NB4 (cell line): Measurements from ENCODE around the gene SET.
"Not testable (repeated sequence)": the region's sequence is repeated elsewhere in the genome, so short reads cannot be mapped to it uniquely, and the experiment has no call there.

Source experiments
- DNase-seq: peaks from one replicate; pipeline ENCODE4 v3.0.0; 2010; ENCODE audit warnings: low read depth
- H3K4me3 ChIP-seq: one replicate; pipeline ENCODE4 v1.5.1; 2011; ENCODE audit warnings: mild to moderate bottlenecking, low read depth, low read length, moderate library complexity
- CTCF ChIP-seq: IDR thresholded peaks from one replicate; pipeline ENCODE4 v1.5.1; 2012; ENCODE audit warnings: low read depth, low read length
- MYC ChIP-seq: IDR thresholded peaks from 2 replicates; pipeline ENCODE4 v1.6.1; 2011; ENCODE audit warnings: low read depth, low read length
- POLR2A ChIP-seq: IDR thresholded peaks from 2 replicates; pipeline ENCODE4 v1.6.1; 2011; ENCODE audit warnings: mild to moderate bottlenecking; ENCODE audit not compliant: insufficient read length; ENCODE audit errors: extremely low read depth
- TF ChIP-seq, protein P1 (sequence below): IDR thresholded peaks from 2 replicates; pipeline ENCODE4 v1.6.1; 2011; ENCODE audit warnings: low read depth, low read length

Gene SET

DNA sequence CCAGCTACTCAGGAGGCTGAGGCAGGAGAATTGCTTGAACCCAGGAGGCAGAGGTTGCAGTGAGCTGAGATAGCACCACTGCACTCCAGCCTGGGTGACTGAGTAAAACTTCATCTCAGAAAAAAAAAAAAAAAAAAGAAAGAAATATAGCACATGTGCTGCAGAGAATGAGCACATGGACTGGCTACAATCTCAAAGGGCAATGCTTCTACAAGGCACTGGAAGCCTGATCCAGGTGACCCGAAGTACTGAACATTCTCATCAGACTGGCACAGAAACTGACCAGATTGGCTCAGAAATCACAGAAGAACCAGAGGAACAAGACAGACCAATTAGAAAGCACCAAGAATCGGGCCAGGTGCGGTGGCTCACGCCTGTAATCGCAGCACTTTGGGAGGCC lies 37.2 kb upstream of the SET start:
- no peak for DNase-seq
- no peak for TF ChIP-seq POLR2A
- TF ChIP-seq, protein P1, sequence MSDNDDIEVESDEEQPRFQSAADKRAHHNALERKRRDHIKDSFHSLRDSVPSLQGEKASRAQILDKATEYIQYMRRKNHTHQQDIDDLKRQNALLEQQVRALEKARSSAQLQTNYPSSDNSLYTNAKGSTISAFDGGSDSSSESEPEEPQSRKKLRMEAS, result peak; percentile 55; the same call in 1 of the 2 replicates
- no peak overlapping the region for H3K4me3 ChIP-seq

DNA sequence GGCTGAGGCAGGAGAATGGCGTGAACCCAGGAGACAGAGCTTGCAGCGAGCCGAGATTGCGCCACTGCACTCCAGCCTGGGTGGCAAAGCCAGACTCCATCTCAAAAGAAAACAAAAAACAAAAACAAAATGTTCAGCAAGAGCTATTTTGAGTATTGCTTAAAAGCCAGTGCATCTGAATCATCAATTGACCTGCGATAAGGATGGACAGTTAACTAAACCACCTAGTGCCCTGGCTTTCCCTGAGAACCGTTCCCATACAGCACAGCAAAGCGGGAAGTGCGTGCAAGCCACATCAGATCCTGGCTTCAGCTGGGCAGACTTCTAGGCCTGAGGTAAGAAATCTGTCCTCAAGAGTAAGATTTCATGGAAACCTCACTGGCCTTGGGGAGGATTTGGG lies 35.1 kb upstream of the SET start:
- no peak for DNase-seq
- H3K4me3 ChIP-seq, result no peak overlapping the region
- no peak for TF ChIP-seq POLR2A
- no peak for TF ChIP-seq CTCF
- no peak for TF ChIP-seq MYC

DNA sequence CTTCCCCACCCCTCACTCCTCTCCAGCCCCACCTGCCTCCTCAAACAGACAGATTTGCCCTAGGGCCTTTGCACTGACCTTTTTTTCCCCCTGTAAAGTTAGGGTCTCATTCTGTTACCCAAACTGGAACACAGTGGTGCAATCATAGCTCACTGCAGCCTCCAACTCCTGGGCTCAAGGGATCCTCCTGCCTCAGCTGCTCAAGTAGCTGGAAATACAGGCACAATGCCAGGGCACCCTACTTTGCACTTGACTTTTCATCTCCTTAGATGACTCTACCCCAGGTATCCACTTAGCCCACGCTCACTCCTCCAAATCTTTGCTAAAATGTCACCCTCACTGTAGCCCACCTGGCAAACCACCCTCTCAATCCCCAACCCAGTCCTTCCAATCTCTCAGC lies 34.5 kb upstream of the SET start:
- H3K4me3 ChIP-seq, result no peak overlapping the region
- DNase-seq, result no peak

DNA sequence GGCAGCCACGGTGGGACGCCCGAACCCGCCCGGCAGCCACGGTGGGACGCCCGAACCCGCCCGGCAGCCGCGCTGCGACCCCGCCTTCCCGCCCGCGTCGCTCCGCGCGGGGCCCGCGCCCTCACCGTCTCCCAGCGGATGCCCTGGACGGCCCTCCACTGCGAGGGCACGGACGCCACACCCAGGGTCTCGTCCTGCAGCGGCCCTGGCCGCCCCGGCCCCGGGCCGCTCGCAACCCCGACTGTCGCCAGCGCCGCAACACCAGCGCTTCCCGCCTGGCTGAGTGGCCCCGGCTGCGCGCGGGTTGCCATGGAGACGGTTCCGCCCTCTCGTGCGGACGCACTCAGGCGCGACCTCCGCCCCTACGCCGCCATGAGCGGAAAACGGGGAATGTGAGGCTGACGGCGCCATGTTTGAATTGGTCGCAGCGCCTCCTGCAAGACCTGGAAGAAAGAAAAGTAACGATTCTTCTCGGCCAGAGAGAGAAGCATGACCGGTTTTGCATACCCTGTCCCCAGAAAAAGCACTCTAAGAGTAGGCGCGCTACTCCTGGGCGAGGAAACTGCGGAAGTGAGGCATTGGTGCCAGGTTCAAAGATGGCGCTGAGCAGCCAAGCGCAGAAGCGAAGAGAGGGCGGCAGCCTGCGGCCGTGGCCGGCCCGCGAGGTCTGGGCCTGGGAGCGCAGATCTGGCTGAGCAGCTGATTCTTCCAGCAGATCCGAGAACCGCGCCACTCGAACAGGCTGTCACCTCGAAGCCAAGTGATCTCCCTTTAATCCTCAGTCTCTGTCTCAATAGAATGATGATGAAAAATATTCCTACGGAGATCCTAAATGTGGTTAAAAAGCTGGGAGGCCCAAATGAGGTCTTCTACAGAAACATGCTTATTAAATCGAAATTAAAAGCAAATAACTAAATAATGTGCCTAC lies 32.3 kb upstream of the SET start, which contains the start of gene DYNC2I2:
Gene DYNC2I2, minus strand, starts transcription at position 432 of the 928 bp plus-strand sequence. Its CDS starts 121 bp downstream, at position 311.
- H3K4me3 ChIP-seq, result peak within 1 kb of the TSS; percentile 92
- DNase-seq, result peak; percentile 96
- TF ChIP-seq, protein P1, result peak; percentile 46
- TF ChIP-seq POLR2A, result peak; percentile 49
- peak; percentile 63 for TF ChIP-seq MYC
- no peak for TF ChIP-seq CTCF

More for the DNA sequence above, 34.5 kb upstream of the SET start:
- TF ChIP-seq POLR2A (no peak), MYC (no peak), CTCF (no peak)
- TF ChIP-seq, protein P1, result no peak

DNA sequence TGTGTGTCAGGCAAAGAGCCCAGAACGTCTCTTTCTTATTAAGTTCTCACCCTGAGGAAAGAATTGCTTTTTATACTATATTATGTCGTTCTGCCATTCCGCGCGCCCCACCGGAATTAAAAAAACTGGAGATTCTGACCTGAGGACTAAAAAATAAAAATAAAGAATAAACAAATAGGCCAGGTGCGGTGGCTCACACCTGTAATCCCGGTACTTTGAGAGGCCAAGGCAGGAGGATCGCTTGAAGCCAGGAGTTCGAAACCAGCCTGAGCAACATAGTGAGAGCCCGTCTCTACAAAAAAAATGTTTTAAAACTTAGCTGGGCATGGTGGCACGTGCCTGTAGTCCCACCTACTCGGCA lies 31.7 kb upstream of the SET start:
- H3K4me3 ChIP-seq, result peak overlapping the region; percentile 92
- DNase-seq, result no peak
- TF ChIP-seq MYC (no peak), CTCF (no peak)
- TF ChIP-seq, protein P1, result no peak

DNA sequence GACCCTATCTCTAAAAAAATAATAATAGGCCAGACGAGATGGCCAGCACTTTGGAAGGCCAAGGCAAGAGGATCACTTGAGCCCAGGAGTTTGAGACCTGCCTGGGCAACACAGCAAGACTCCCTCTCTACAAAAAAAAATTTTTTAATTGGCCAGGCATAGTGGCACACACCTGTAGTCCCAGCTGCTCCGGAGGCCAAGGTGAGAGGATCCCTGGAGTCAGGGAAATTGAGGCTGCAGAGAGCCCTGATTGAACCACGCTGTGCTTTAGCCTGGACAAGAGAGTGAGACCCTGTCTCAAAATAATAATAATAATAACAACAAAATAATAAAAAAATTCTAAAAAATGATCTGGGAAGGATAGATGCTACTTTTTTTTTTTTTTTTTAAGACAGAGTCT lies 31.2 kb upstream of the SET start:
- no peak overlapping the region for H3K4me3 ChIP-seq
- DNase-seq, result no peak
- TF ChIP-seq, protein P1, result no peak
- TF ChIP-seq CTCF, result no peak
- no peak for TF ChIP-seq POLR2A
- no peak for TF ChIP-seq MYC

DNA sequence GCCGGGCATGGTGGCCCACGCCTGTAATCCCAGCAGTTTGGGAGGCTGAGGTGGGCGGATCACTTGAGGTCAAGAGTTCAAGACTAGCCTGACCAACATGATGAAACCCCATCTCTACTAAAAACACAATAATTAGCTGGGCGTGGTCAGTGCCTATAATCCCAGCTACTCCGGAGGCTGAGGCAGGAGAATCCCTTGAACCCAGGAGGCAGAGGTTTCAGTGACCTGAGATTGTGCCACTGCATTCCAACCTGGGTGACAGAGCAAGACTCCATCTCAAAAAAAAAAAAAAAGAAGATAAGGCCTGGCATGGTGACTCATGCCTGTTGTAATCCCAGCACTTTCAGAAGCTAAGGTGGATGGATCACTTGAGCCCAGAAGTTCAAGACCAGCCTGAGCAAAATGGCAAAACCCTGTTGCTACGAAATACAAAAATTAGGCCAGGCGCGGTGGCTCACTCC lies 22.5 kb upstream of the SET start:
- DNase-seq, result peak; percentile 42
- not testable (repeated sequence) for H3K4me3 ChIP-seq
